Pulmonary artery endothelial cell (primary cell): ENCODE measurements around the gene SIK3. TPM values are rescaled to one million over a fixed set of nuclear protein-coding genes. Genes with fewer than 3 reads are reported as not detected.
"Not testable (repeated sequence)": the region's sequence is repeated elsewhere in the genome, so short reads cannot be mapped to it uniquely, and the experiment has no call there.

ENCODE experiments used
- DNase-seq: peaks from one replicate; pipeline ENCODE4 v3.0.0-alpha.2; 2011; ENCODE audit warnings: low read depth, low spot score
- total RNA-seq: library from RNA; depleted of rRNA; stranded (reverse); fragments of >200 nt; gene quantifications from 2 replicates; pipeline ENCODE4 v1.2.3, GENCODE V29; 2014

The SIK3 gene
- total RNA-seq, 1 donor from 2014 or later = 7.2 TPM

DNA sequence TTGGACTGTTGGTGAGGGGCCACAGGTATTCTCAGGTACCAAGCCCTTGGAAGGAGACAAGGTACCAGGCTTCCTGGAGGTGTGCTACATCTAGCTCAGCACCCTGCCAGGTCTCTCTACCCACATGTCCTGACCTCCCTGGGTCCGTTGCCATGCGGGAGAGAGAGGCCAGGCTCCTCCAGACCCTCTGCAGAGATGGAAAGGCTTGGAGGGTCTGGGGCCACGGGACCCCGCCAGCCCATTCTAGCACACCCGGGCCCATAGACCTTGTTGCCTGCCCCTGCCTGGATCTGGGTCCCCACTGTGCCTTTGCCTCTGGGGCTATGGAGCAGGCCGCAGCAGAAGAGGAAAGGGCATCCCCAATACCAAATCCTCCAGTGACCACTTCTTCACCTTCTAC is 270.8 kb downstream of the SIK3 start:
- no peak for DNase-seq

GRCh38 chr11:116826751-116827431 is 271.3 kb downstream of the SIK3 start:
- DNase-seq = no peak

- no peak for DNase-seq
Measured at GRCh38 chr11:116825854-116826750, 272.1 kb downstream of the SIK3 start.

DNA sequence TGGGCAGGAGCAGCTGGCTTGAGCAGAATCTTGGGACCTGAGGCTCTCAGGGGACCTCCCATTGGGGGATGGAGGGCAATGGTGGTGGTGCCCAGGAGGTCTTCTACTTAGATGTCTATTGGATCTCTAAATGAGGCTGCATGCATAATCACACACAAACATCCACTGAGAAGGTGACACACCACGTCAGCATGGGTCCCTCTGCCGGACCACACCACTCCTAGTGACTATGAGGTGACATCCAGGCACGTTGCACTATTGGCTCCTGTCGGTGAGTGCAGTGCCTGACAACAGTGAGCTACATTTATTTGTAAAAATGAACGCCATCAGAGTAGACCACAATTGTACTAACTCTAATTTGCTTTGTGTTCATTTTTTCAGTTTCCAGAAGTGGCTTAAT is 272.8 kb downstream of the SIK3 start:
- DNase-seq = no peak

- no peak for DNase-seq
Measured at GRCh38 chr11:116823031-116823843, 275.0 kb downstream of the SIK3 start, which contains the start of gene APOA4. APOA4 (minus strand) TSS chr11:116823304; CDS start chr11:116823191, 113 bp downstream.

- no peak for DNase-seq
Measured at GRCh38 chr11:116822575-116822974, 275.7 kb downstream of the SIK3 start.

DNA sequence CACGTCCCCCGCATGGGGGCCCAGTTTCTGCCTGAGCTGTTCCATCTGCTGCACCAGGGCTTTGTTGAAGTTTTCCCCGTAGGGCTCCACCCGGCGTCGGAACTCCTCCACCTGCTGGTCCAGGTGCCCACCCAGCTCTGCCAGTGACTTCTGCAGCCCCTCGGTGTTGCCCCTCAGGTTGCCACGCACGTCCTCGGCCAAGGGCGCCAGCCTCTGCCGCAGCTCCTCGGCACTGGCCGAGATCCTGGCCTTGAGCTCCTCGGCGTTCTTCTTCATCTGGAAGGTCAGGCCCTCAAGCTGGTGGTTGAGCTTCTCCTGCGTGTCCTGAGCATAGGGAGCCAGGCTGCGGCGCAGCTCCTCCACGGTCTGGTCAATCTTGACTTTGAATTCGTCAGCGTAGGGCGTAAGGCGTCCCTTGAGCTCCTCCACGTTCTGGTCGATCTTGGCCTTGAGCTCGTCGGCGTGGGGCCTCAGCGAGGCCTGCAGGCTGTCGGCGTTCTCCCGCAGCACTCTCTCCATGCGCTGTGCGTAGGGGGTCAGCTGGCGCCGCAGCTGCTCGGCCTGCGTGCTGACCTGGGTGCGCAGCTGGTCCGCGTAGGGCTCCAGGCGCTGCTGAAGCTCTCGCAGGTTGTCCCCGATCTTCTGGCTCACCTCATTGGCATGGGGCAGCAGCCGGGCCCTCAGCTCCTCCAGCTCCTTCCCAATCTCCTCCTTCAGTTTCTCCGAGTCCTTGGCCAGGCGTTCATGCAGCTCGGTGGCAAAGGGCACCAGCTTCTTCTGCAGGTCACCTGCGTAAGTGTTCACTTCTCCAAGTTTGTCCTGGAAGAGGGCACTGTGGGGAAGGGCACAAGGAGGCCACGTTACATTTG is 276.9 kb downstream of the SIK3 start:
- no peak for DNase-seq

DNA sequence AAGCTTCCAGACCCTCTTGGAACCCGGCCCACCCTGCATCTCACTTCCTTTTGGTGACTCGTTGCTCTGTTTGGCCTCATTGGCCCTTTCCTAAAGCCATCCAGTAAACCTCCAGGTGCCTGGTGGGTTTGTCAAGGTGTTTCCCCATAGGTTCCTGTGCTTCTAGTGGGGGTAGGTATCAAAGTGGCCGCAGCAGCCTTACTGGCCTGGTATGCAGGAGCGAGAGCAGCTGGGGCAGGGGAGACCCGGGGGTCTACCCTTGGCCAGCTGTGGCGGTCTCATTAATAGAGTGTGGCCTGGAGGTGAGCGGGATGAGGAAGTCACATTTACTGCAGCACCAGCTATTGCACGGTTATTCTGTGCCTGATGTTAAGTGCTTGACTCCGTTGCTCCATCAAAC is 279.2 kb downstream of the SIK3 start:
- DNase-seq = no peak

- DNase-seq = no peak
Measured at GRCh38 chr11:116814502-116814901, 283.7 kb downstream of the SIK3 start.

GRCh38 chr11:116813781-116814471 is 284.3 kb downstream of the SIK3 start:
- no peak for DNase-seq

- DNase-seq = no peak
Measured at GRCh38 chr11:116813170-116813569, 285.1 kb downstream of the SIK3 start.

DNA sequence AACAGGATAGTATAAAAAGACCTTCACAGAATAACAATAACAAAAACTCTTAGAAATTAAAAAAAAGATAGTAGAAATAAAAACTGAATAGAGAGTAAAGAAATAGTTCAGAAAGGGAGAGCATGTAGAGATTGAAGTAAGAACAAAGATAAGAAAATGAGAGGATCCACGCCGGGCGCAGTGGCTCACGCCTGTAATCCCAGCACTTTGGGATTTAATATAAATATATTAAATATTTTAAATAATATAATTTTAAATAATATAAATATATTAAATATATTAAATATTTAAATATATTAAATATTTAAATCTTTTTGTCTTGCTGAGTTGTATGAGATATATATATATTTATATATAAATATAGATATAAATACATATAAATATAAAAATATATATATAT is 286.1 kb downstream of the SIK3 start:
- DNase-seq = no peak

- no peak for DNase-seq
Measured at GRCh38 chr11:116811194-116811593, 287.0 kb downstream of the SIK3 start.

GRCh38 chr11:116808262-116809175 is 289.7 kb downstream of the SIK3 start:
- DNase-seq = no peak

GRCh38 chr11:116807601-116808261 is 290.5 kb downstream of the SIK3 start:
- no peak for DNase-seq

DNA sequence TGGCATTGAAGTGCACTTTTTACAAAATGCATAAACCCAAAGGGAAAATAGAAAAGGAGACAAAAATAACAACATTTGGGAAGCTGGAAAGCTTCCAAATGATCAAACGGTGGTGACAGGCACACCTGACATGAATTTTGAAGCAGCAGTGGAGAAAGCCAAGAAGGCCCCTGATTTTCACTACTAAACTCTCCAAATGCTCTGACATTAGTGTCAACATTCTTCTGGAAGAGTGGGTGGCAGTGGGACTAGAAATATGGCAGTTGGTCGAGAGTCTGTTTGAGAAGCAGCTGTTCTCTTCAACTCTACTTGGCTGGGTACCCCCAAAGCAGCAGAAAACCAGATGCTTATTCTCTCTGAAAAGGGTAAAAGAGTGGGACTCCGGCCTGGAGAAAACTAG is 294.2 kb downstream of the SIK3 start:
- no peak for DNase-seq

DNA sequence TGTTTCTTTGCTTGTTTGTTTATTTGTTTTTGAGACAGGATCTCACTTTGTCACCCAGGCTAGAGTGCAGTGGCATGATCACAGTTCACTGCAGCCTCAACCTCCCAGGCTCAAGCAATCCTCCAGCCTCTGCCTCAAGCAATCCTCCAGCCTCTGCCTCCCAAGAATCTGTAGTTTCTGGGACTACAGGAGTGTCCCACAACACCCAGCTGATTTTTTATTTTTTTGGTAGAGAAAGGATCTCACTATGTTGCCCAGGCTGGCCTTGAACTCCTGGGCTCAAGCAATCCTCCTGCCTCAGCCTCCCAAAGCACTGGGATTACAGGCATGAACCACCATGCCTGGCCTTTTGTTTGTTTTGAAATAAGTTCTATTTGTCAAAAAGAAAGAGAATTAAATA is 296.6 kb downstream of the SIK3 start:
- DNase-seq = not testable (repeated sequence)

DNA sequence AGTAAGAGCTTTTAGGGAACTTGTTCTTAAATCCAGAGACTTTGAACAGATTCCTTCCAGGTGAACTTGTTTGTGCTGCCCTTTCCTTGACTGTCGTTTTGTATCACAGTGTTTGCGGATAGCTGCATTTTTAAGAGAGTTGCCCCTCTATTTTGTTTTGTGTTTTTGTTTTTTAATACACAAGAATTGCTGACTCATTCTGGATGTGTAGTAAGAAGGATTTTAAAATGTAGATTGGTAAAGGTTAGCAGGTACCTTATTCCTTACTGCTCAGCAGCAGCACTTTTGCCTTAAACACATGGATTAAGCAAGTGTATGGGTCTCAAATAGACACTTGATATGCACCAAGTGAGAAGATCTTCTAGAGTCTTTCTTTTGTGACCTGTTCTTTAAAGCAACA is 297.6 kb downstream of the SIK3 start:
- DNase-seq = no peak

DNA sequence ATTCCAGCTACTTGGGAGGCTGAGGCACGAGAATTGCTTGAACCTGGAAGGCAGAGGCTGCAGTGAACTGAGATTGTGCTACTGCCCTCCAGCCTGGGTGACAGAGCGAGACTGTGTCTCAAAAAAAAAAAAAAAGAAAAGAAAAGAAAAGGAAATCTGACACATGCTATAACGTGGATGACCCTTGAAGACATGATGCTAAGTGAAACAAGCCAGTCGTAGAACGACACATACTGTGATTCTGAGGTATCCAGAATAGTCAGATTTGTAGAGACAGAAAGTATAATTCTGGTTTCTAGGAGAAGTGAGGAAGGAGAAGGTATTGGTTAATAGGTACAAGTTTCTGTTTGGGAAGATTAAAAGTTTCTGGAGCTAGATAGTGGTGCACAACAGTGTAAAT is 299.9 kb downstream of the SIK3 start:
- DNase-seq = no peak
